ENCODE data around the gene HIPK1.

- TF ChIP-seq CTCF (IDR thresholded peaks at IDR 0.05; ENCODE audit: insufficient read depth, low read length), result no peak
- TF ChIP-seq, protein P1, sequence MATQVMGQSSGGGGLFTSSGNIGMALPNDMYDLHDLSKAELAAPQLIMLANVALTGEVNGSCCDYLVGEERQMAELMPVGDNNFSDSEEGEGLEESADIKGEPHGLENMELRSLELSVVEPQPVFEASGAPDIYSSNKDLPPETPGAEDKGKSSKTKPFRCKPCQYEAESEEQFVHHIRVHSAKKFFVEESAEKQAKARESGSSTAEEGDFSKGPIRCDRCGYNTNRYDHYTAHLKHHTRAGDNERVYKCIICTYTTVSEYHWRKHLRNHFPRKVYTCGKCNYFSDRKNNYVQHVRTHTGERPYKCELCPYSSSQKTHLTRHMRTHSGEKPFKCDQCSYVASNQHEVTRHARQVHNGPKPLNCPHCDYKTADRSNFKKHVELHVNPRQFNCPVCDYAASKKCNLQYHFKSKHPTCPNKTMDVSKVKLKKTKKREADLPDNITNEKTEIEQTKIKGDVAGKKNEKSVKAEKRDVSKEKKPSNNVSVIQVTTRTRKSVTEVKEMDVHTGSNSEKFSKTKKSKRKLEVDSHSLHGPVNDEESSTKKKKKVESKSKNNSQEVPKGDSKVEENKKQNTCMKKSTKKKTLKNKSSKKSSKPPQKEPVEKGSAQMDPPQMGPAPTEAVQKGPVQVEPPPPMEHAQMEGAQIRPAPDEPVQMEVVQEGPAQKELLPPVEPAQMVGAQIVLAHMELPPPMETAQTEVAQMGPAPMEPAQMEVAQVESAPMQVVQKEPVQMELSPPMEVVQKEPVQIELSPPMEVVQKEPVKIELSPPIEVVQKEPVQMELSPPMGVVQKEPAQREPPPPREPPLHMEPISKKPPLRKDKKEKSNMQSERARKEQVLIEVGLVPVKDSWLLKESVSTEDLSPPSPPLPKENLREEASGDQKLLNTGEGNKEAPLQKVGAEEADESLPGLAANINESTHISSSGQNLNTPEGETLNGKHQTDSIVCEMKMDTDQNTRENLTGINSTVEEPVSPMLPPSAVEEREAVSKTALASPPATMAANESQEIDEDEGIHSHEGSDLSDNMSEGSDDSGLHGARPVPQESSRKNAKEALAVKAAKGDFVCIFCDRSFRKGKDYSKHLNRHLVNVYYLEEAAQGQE (IDR thresholded peaks at IDR 0.05; ENCODE audit: insufficient replicate concordance, low read depth), result no peak
Measured at GRCh38 chr1:113934006-113934405, 4.9 kb downstream of the HIPK1 start.

All from HL-60 (cell line).